Gastrocnemius medialis (tissue), 4 donors: ENCODE measurements around the gene IL1B. TPM values are rescaled to one million over a fixed set of nuclear protein-coding genes. Genes with fewer than 3 reads are reported as not detected.

Source experiments
- ATAC-seq, 2 donors: fragments of 150-250 bp; one replicate each; pipeline ENCODE4 v1.9.1; 2016
- DNase-seq, 2 donors: peaks; one replicate each; pipeline ENCODE4 v3.0.0-alpha.2; 2019
- H3K27ac ChIP-seq, 4 donors: fragments of 200-600 bp; sonication (generic); 1 replicate in 1 of 4; 2 replicates in 3 of 4; pipeline ENCODE4 v1.5.1; 2016 to 2018; ENCODE audit warnings: mild to moderate bottlenecking in 2 of 4, moderate library complexity in 1 of 4
- H3K27me3 ChIP-seq, 3 donors: fragments of 200-600 bp; sonication (generic) in 2 of 3; 1 replicate in 1 of 3; 2 replicates in 2 of 3; pipeline versions ENCODE4 v1.5.1 to v1.6.0; 2016 to 2019; ENCODE audit warnings: mild to moderate bottlenecking in 1 of 3, moderate library complexity in 1 of 3
- H3K36me3 ChIP-seq, 2 donors: fragments of 200-600 bp; sonication (generic) in 1 of 2; one replicate each; pipeline ENCODE4 v1.5.1; 2017 to 2018
- H3K4me1 ChIP-seq, 2 donors: fragments of 200-600 bp; sonication (generic) in 1 of 2; one replicate each; pipeline ENCODE4 v1.5.1; 2016 to 2017; ENCODE audit warnings: mild to moderate bottlenecking in 2 of 2
- H3K4me3 ChIP-seq, 4 donors: fragments of 200-600 bp; sonication (generic) in 3 of 4; 1 replicate in 1 of 4; 2 replicates in 3 of 4; pipeline ENCODE4 v1.5.1; 2016 to 2019; ENCODE audit warnings: mild to moderate bottlenecking in 2 of 4
- H3K9me3 ChIP-seq, 3 donors: fragments of 200-600 bp; sonication (generic) in 2 of 3; 1 replicate in 1 of 3; 2 replicates in 2 of 3; pipeline ENCODE4 v1.5.1; 2016 to 2019
- CTCF ChIP-seq, 5 experiments: fragments of 450-650 bp in 3 of 5; fragments of 200-600 bp in 2 of 5; sonication (generic) in 2 of 5; IDR thresholded peaks in 4 of 5; conservative IDR thresholded peaks in 1 of 5; 1 replicate in 4 of 5; 2 replicates in 1 of 5; pipeline ENCODE4 v1.5.1; 2016 to 2019; ENCODE audit warnings: antibody characterized with exemption in 5 of 5, mild to moderate bottlenecking in 3 of 5, moderate library complexity in 3 of 5
- POLR2A ChIP-seq, 2 donors: fragments of 450-650 bp; IDR thresholded peaks; one replicate each; pipeline ENCODE4 v1.6.1; 2017; ENCODE audit warnings: antibody characterized with exemption in 2 of 2, mild to moderate bottlenecking in 2 of 2, moderate library complexity in 2 of 2
- in situ Hi-C, 4 donors: fragments of 200-750 bp; cut with MboI; loops; one replicate each; pipeline versions ENCODE4 v1.15.0 to v1.8.0; 2017; ENCODE audit warnings: low sequenced_read_pairs in 4 of 4
- intact Hi-C: fragments of 100-400 bp; cut with DNase I; formaldehyde crosslinking; loops from one replicate; pipeline ENCODE4 v1.15.1; 2023; ENCODE audit warnings: low total_unique reads
- total RNA-seq, 4 donors: library from RNA; depleted of rRNA; stranded (reverse); fragments of >200 nt; gene quantifications; one replicate each; pipeline versions ENCODE4 v1.1.0 to v1.2.3, GENCODE V29; 2016

IL1B gene
- total RNA-seq, 4 donors from 2014 or later = not detected

- ATAC-seq (no peak), DNase-seq (no peak)
- TF ChIP-seq CTCF (IDR thresholded peaks at IDR 0.05 in 4 of 5, conservative IDR thresholded peaks at IDR 0.05 in 1 of 5) (no peak), POLR2A (IDR thresholded peaks at IDR 0.05) (no peak)
- no peaks in the 10 kb centered on the region for H3K4me1 ChIP-seq
- no peaks in the 10 kb centered on the region for H3K9me3 ChIP-seq
- no peaks in the 10 kb centered on the region for H3K36me3 ChIP-seq
- H3K27me3 ChIP-seq = no peaks in the 10 kb centered on the region
- in situ Hi-C loops (no loop called here), intact Hi-C loops (no loop called here)
- no peak overlapping the region for H3K27ac ChIP-seq
- no peak overlapping the region for H3K4me3 ChIP-seq
Measured at GRCh38 chr2:112798979-112799975, 37.3 kb downstream of the IL1B start.

GRCh38 chr2:112796486-112796885 is 40.1 kb downstream of the IL1B start:
- no peak for TF ChIP-seq CTCF (IDR thresholded peaks at IDR 0.05 in 4 of 5, conservative IDR thresholded peaks at IDR 0.05 in 1 of 5)
- no peak for TF ChIP-seq POLR2A (IDR thresholded peaks at IDR 0.05)
- intact Hi-C loops (no loop called here), in situ Hi-C loops (no loop called here)
- Histone ChIP-seq H3K4me1 (no peaks in the 10 kb centered on the region), H3K9me3 (no peaks in the 10 kb centered on the region), H3K27ac (no peak overlapping the region), H3K4me3 (no peak overlapping the region), H3K27me3 (no peaks in the 10 kb centered on the region), H3K36me3 (no peaks in the 10 kb centered on the region)
- no peak for ATAC-seq
- no peak for DNase-seq

GRCh38 chr2:112795774-112796173 is 40.8 kb downstream of the IL1B start:
- DNase-seq (no peak), ATAC-seq (no peak)
- Histone ChIP-seq H3K27me3 (no peaks in the 10 kb centered on the region), H3K9me3 (no peaks in the 10 kb centered on the region), H3K4me3 (no peak overlapping the region), H3K27ac (no peak overlapping the region), H3K36me3 (no peaks in the 10 kb centered on the region), H3K4me1 (no peaks in the 10 kb centered on the region)
- in situ Hi-C loops (no loop called here), intact Hi-C loops (no loop called here)
- TF ChIP-seq CTCF (IDR thresholded peaks at IDR 0.05 in 4 of 5, conservative IDR thresholded peaks at IDR 0.05 in 1 of 5) = no peak
- no peak for TF ChIP-seq POLR2A (IDR thresholded peaks at IDR 0.05)

GRCh38 chr2:112794841-112795240 is 41.7 kb downstream of the IL1B start:
- in situ Hi-C loops (no loop called here), intact Hi-C loops (no loop called here)
- H3K27me3 ChIP-seq = no peaks in the 10 kb centered on the region
- H3K9me3 ChIP-seq = no peaks in the 10 kb centered on the region
- no peak for TF ChIP-seq CTCF (IDR thresholded peaks at IDR 0.05 in 4 of 5, conservative IDR thresholded peaks at IDR 0.05 in 1 of 5)
- no peak for TF ChIP-seq POLR2A (IDR thresholded peaks at IDR 0.05)
- no peaks in the 10 kb centered on the region for H3K36me3 ChIP-seq
- H3K4me1 ChIP-seq = no peaks in the 10 kb centered on the region
- H3K27ac ChIP-seq = no peak overlapping the region
- ATAC-seq (no peak), DNase-seq (no peak)
- H3K4me3 ChIP-seq = no peak overlapping the region
